ENCODE data around the gene FRMD5. TPM values are rescaled to one million over a fixed set of nuclear protein-coding genes. Genes with fewer than 3 reads are reported as not detected.
A peak's percentile ranks its signal among the peaks of the same experiment; 100 is the strongest.

Gene FRMD5
- total RNA-seq, 1 experiment from 2014 or later: not detected

GRCh38 chr15:43908516-43909050, 286.5 kb downstream of the FRMD5 start:
- DNase-seq (ENCODE audit: extremely low read depth, low read depth): no peak

- no peak for DNase-seq (ENCODE audit: extremely low read depth, low read depth)
Observed at GRCh38 chr15:43905755-43906154, 289.3 kb downstream of the FRMD5 start.

- DNase-seq (ENCODE audit: extremely low read depth, low read depth): peak; percentile 69
Observed at GRCh38 chr15:43903864-43904290, 291.2 kb downstream of the FRMD5 start.

- DNase-seq (ENCODE audit: extremely low read depth, low read depth): no peak
Observed at GRCh38 chr15:43901495-43901894, 293.6 kb downstream of the FRMD5 start.

- DNase-seq (ENCODE audit: extremely low read depth, low read depth): no peak
Observed at GRCh38 chr15:43900996-43901395, 294.1 kb downstream of the FRMD5 start.

GRCh38 chr15:43899928-43900327, 295.1 kb downstream of the FRMD5 start:
- peak; percentile 30 for DNase-seq (ENCODE audit: extremely low read depth, low read depth)

- no peak for DNase-seq (ENCODE audit: extremely low read depth, low read depth)
Observed at GRCh38 chr15:43898891-43899290, 296.2 kb downstream of the FRMD5 start.

GRCh38 chr15:43896543-43896942, 298.5 kb downstream of the FRMD5 start:
- DNase-seq (ENCODE audit: extremely low read depth, low read depth): no peak

GRCh38 chr15:43895586-43895985, 299.5 kb downstream of the FRMD5 start:
- DNase-seq (ENCODE audit: extremely low read depth, low read depth): no peak

- no peak for DNase-seq (ENCODE audit: extremely low read depth, low read depth)
Observed at GRCh38 chr15:43893956-43894355, 301.1 kb downstream of the FRMD5 start.

- DNase-seq (ENCODE audit: extremely low read depth, low read depth): no peak
Observed at GRCh38 chr15:43889042-43889441, 306.0 kb downstream of the FRMD5 start.

- DNase-seq (ENCODE audit: extremely low read depth, low read depth): no peak
Observed at GRCh38 chr15:43887901-43888300, 307.2 kb downstream of the FRMD5 start.

- DNase-seq (ENCODE audit: extremely low read depth, low read depth): no peak
Observed at GRCh38 chr15:43886558-43886957, 308.5 kb downstream of the FRMD5 start.

GRCh38 chr15:43883571-43883970, 311.5 kb downstream of the FRMD5 start:
- no peak for DNase-seq (ENCODE audit: extremely low read depth, low read depth)

GRCh38 chr15:43881944-43882343, 313.1 kb downstream of the FRMD5 start:
- no peak for DNase-seq (ENCODE audit: extremely low read depth, low read depth)

- DNase-seq (ENCODE audit: extremely low read depth, low read depth): no peak
Observed at GRCh38 chr15:43881245-43881644, 313.8 kb downstream of the FRMD5 start.

- no peak for DNase-seq (ENCODE audit: extremely low read depth, low read depth)
Observed at GRCh38 chr15:43880406-43881194, 314.5 kb downstream of the FRMD5 start.

- no peak for DNase-seq (ENCODE audit: extremely low read depth, low read depth)
Observed at GRCh38 chr15:43879386-43880355, 315.4 kb downstream of the FRMD5 start.

GRCh38 chr15:43878446-43878845, 316.6 kb downstream of the FRMD5 start:
- DNase-seq (ENCODE audit: extremely low read depth, low read depth): no peak

- DNase-seq (ENCODE audit: extremely low read depth, low read depth): no peak
Observed at GRCh38 chr15:43877371-43877770, 317.7 kb downstream of the FRMD5 start.

GRCh38 chr15:43876872-43877271, 318.2 kb downstream of the FRMD5 start:
- DNase-seq (ENCODE audit: extremely low read depth, low read depth): no peak
